Adipose tissue (tissue), 3 donors: Measurements from ENCODE around the gene TIMP2. TPM values are rescaled to one million over a fixed set of nuclear protein-coding genes. Genes with fewer than 3 reads are reported as not detected.
"Not testable (repeated sequence)": the region's sequence is repeated elsewhere in the genome, so short reads cannot be mapped to it uniquely, and the experiment has no call there.

Source experiments
- H3K27ac ChIP-seq: one replicate; pipeline ENCODE4 v1.5.1; 2013; ENCODE audit warnings: low read depth, low read length
- WGBS, 3 donors: extraction: QIAGEN DNeasy Blood & Tissue Kit; methylation state at CpG; one replicate each; pipeline ENCODE4 v1.1.7; 2013; 5-methylcytosine and 5-hydroxymethylcytosine counted together
- polyA plus RNA-seq, 3 donors: library from polyadenylated mRNA; stranded (reverse); fragments of 200-250 nt; gene quantifications; one replicate each; pipeline ENCODE4 v1.2.3, GENCODE V29; 2013
- donor health status: healthy with polysubstance abuse.
- donor health status: Bipolar disorder and iron deficiency.
- donor health status: healthy.

Gene TIMP2
- polyA plus RNA-seq, 3 donors: 37.2 to 127 (median 122) TPM

DNA sequence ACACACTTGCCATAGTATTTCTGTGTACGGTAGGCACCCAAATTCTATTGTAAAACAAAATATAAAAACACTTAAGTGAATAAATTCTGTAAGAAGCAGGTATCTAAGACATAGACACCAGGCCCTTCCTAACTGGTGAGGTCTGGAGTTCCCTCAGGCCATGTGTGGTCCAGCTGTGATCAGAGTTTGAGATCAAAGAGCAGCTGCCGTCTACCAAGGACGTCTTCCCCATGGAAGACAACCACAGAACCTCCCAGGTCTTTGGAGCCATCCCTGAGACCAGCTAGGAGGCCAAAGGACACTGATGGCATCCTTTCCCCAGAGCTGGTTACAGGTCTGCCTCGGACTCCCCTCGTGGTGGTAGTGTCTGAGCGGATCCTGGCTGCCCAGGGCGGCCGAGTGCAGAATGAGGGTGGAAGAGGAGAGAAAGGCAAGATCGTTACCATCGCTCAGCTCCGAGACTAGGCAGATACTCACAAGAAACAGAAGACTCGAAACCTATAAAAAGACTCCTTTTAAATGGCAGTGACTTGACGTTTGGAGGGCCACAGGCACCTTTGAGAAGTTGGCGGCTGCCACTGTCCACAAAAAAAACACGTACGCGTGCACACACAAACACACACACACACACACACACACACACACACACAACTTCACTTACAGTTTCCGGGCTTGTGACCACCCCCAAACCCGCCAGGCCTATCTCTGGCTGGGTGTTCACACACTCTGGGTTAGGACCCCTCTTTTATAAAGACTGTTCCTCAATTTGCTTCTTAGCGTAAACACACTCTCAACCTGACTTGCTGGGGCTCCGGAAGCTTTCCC lies 7.5 kb downstream of the TIMP2 start:
- 61 to 82% (median 65%) methylated on average over 21 of the region's 21 CpGs for WGBS, 3 donors
- no peak overlapping the region for H3K27ac ChIP-seq

DNA sequence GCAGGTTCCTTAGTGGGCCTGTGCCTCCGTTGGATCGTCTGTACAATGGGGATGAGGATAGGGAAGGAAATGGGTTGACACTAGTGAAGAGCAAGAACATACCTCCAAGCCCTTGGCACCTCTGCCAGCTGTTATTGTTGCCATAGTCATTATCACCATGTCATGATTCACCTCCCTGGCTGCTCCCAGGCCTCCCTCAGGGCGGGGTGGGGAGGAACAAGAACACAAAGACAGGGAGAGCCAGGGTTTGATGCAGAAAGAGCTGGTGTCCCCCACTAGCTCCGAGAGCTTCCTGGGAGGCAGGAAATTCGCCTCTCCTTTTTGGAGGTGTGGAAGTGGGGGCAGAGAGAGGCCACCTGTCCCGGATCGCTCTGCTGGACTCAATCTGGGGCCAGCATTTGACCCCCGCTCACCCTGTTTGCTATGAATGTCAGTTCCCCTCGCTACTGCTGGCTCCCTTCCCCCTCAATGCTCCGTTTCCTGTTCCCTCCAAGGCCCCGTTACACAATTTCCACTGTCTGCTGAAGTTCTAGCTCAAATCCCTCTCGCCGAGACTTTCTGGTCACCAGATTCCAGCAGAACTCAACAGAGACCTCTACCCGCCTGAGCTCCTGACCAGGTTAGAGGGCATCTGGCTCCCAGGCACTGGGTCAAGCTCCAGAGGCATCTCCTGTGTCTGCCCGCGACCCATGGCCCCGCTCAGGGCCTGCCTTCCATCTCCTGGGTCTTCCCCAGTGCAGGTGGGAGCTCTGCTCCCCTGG lies 9.1 kb downstream of the TIMP2 start:
- peak overlapping the region; percentile 86 for H3K27ac ChIP-seq
- WGBS, 3 donors: 20 to 81% (median 22%) methylated on average over 17 of the region's 17 CpGs

DNA sequence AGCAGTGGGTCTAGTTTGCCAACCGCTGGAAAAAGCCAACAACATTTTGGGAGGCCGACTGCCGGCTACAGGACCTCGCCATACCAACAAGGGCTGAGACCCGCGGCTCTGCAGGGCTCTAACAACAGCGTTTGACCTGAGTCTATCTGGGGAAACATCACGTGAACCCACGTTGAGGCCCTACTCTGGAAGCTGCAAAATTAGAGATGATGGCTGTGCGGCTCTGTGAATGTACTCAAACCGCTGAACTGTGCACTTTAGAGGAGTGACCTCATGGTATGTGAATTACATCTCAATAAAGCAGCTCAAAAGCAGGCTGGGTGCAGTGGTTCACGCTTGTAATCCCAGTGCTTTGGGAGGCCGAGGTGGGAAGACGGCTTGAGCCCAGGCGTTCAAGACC lies 12.1 kb downstream of the TIMP2 start:
- WGBS, 3 donors: 89 to 98% (median 92%) methylated on average over 15 of the region's 15 CpGs
- H3K27ac ChIP-seq: no peak overlapping the region

DNA sequence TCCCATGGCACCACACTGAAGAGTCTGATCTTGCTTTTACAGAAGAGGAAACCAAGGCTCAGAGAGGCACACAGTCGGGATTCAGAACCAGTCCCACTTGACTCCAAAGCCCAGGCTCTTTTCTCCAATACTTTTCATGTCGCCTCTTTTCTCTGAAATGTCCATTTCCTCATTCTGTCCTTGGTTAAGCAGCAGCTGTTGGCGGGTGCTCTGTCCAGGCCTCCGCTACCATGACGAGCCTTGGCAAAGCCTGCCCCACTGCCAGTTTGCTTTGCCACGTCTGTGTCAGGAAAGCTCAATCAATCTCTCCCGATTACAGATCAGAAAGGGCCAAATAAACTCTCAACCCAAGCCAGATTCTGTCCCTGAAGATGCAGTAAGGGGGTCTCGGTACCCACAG lies 13.1 kb downstream of the TIMP2 start:
- H3K27ac ChIP-seq: no peak overlapping the region
- 49 to 70% (median 67%) methylated on average over 8 of the region's 8 CpGs for WGBS, 3 donors

DNA sequence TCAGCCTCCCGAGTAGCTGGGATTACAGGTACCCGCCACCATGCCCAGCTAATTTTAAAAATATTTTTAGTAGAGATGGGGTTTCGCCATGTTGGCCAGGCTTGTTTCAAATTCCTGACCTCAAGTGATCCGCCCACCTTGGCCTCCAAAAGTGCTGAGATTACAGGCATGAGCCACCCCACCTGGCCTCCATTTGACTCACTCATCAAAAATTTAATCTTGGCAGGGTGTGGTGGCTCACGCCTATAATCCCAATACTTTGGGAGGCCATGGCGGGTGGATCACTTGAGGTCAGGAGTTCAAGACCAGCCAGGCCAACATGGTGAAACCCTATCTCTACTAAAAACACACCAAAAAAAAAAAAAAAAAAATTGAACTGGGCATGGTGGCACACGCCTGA lies 13.6 kb downstream of the TIMP2 start:
- H3K27ac ChIP-seq: not testable (repeated sequence)
- 84 to 90% (median 84%) methylated on average over 7 of the region's 7 CpGs for WGBS, 3 donors

DNA sequence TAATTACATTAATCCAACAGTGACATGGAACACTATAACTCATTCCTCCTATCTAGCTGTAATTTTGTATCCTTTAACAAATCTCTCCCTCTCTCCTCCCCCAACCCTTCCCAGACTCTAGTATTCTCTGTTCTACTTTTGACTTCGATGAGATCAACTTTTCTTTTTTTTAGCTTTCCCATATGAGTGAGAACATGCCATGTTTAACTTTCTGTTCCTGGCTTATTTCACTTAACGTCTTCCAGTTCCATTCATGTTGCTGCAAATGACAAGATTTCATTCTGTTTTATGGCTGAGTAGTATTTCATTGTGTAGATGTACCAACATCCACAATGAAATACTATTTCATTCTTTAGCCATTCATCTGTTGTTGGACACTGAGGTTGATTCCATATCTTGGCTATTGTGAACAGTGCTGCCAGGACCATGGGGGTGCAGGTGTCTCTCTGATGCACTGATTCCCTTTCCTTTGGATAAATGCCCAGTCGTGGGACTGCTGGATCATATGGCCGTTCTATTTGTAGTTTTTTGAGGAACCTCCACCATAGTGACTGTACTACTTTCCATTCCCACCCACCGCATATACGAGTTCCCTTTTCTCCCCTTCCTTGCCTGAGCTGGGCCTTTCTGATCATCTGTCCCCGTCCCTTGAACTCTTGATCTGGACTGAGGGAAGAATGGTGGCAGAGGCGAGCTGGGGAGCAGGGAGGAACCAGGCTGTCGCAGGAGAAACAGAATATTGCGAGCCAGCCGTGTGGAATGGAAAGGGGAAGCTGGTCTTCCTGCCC lies 14.5 kb downstream of the TIMP2 start:
- WGBS, 3 donors: 56 to 81% (median 57%) methylated on average over 11 of the region's 11 CpGs
- H3K27ac ChIP-seq: no peak overlapping the region

DNA sequence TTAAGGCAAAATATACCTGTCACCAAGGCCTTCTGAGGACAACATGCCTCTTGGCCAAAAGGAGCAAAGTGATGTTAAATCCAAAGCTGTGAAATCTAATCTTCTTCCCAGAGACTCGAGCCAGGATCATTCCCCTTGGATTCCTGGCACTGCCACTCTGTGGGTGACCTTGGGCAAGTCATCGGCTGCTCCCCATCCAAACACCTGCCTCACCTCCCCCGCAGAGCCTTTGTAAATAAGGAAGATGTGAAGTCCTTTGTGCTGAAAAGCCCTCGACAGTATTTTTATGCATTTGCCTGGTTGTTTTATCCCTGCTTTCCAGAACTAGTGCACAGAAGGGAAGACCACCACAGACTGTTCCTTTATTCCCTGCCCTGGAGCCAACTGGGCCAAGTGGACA lies 16.8 kb downstream of the TIMP2 start:
- WGBS, 3 donors: 20 to 67% (median 55%) methylated on average over 4 of the region's 4 CpGs
- H3K27ac ChIP-seq: no peak overlapping the region

DNA sequence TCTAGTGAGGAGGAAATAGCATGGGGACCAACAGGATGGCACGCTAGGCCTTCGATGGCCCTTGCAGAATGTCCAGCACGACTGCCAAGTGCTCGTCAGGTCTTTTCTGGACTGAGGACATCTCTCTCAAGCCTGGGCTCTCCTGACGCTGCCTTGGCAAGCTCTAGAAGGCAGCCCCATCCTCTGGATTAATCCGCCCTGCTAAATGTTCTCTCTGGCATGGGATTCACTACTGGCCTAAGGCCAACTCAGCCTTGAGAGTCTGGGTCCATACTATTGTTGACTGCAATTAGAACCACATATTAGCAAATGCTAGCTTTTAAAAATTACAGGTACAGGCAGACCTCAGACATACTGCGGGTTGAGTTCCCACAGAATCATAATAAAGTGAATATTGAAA lies 19.6 kb downstream of the TIMP2 start:
- 84 to 91% (median 90%) methylated on average over 7 of the region's 7 CpGs for WGBS, 3 donors
- H3K27ac ChIP-seq: no peak overlapping the region

DNA sequence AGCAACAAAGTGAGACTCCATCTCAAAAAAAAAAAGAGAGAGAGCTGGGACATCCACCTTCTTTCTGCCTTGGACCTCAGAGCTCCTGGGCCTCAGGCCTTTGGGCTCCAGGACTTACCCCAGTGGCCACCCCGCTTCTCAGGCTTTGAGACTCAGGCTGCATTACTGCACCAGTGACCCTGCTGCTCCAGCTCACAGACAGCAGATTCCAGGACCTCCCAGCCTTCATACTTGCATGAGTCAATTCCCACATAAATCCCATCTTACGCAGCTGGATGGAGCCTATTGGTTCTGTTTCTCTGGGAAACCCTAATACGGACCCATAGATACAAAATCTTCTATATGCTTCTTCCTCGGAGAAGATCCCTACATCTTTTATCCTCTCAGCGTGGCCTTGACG lies 20.1 kb downstream of the TIMP2 start:
- WGBS, 3 donors: 83 to 86% (median 85%) methylated on average over 6 of the region's 6 CpGs
- no peak overlapping the region for H3K27ac ChIP-seq

DNA sequence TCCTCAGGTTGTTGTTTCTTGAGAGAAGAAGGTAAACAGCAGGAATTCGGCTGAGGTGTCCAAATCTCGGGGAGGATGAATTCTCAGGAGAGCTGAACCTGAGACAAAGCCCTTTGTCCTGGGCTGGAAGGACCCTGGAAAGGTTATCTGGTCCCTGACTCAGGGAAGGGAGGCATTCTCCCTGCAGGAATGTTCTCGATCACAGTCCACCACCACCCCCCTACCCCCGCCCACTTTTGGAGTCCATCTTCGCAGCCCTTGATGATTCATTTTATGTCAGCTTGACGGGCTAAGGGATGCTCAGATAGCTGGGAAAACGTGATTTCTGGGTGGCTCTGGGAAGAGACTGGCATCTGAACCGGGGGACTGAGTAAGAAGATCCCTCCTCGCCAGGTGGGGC lies 20.8 kb downstream of the TIMP2 start:
- H3K27ac ChIP-seq: no peak overlapping the region
- 73 to 87% (median 79%) methylated on average over 9 of the region's 9 CpGs for WGBS, 3 donors

DNA sequence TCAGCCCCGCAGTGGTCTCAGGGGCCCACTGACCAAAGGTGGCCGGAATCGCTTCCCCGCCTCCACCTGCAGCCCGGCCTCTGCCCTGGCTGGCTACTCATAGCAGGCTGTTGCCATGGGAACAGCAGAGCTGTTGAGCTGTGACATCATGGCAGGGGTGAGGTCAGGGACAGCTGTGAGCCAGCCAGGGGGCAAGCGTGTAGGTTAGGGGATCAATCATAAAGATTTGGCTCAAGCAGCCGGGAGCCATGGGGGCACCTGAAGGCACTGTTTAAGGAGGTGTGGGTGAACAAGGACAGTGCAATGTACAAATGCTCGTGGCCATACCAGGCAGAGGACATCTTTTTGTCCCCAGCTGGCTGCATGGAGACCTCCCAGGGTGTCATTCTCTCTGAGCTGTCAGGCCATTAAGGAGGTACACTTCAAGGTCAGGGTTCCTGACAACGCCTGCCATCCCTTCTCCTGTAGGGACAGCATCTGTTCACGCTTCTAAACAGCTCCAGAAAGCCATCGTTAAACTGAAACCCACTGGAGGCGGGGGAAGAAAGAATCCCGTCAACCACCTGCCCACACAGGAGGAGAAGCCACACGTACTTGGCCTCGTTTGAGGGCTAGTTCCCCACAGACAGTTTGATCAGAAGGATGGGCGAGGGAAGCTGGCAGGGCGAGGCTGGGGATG lies 21.9 kb downstream of the TIMP2 start, which contains the start of gene CEP295NL:
Gene CEP295NL (minus strand): TSS at position 101 of the 679 bp plus-strand sequence. CDS start 1,373 bp downstream, outside the sequence.
- H3K27ac ChIP-seq: no peak within 1 kb of the TSS
- 72 to 78% (median 74%) methylated on average over 17 of the region's 17 CpGs for WGBS, 3 donors

DNA sequence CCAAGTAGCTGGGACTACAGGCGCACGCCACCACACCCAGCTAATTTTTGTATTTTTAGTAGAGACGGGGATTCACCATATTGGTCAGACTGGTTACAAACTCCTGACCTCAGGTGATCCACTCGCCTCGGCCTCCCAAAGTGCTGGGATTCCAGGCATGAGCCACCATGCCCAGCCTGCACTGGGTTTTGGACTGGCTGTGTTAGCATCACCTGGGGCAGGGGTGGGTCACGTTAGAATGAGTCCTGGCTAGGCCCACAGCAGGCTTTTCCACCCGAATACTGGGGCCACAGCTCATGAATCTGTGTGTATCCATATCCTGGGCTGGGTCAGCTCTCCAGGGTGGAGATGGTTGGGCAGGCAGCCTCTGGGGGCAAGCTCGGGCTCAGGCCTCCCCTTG lies 23.0 kb downstream of the TIMP2 start:
- H3K27ac ChIP-seq: not testable (repeated sequence)
- 92 to 96% (median 92%) methylated on average over 8 of the region's 8 CpGs for WGBS, 3 donors

DNA sequence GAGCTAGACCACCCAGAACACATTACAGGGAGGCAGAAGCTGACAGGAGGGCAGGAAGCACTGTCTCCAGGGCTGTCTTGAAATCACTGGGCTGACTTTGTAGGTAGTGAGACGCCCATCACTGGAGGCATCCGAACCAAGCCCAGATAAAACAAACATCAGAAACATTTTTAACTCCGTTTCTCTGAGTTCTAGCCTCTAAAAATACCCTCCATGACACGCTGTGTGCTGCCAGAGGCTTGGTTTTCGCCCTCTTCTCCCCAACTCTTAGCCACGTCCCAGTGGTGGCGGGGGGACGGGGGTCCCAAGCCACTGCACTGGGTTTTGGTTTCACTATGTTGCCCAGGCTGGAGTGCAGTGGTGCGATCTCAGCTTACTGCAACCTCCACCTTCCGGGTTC lies 23.4 kb downstream of the TIMP2 start:
- WGBS, 3 donors: 96% methylated on average over 10 of the region's 10 CpGs
- no peak overlapping the region for H3K27ac ChIP-seq

DNA sequence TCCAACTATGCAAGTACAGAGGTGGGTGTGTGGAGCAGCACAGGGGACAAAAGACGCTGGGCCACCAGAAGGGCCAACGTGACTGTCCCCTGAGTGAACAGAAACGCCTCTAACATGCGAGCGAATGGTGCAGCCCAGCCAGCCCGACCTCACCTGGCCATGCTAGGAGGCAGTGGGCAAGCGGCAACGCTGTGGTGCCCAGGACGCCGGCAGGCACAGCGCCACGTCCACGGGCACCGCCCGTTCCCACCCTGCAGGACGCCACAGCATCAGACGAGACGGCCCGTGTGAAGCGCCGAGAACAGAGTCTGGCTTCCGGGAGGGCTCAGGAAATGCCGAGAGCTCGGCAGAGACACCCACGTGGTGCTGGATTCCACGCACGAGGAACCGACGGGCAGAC lies 24.4 kb downstream of the TIMP2 start:
- no peak overlapping the region for H3K27ac ChIP-seq
- 85 to 92% (median 86%) methylated on average over 28 to 29 of the region's 29 CpGs for WGBS, 3 donors

DNA sequence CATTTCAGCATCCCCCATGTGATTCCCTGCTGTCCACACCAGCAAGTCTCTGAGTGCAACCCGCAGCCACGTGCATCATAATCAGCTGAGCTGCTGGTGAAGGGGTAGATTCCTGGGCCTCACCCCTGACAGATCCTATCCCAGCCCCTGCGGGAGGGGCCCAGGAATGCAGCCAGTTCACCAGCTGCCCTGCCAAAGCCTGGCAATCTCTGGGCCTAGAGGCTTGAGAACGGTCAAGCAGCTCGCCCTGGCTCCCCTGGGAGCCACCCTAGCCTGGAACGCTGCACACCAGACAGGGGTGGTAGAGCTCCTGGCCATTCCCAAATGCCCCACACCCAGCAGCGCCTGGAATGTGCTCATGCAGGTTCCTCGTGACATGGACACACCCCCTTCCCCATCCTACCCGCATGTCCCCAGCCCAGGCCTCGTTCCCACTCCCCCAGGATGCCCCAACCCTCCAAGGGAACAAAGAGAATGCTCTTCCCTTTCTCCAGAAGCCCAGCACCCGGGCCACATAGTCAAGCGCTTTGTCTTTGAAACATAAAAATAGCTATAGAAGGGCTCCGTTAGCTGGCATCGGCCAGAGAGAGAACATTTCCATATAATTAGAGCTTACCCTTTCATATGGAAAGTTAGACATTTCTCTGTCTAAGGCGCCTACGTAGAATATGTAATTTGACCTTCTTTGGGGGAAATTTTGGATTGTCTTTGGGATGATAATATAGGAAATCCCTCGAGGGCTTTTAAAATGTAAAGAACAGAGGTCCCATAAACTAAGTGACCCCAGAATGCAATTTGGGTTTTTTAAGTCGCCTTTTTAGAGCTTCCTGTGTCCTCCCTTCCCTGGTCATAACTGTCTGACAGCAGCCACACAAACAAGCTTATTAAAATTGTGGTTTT lies 25.6 kb downstream of the TIMP2 start:
- 60 to 66% (median 65%) methylated on average over 18 of the region's 18 CpGs for WGBS, 3 donors
- H3K27ac ChIP-seq: no peak overlapping the region

DNA sequence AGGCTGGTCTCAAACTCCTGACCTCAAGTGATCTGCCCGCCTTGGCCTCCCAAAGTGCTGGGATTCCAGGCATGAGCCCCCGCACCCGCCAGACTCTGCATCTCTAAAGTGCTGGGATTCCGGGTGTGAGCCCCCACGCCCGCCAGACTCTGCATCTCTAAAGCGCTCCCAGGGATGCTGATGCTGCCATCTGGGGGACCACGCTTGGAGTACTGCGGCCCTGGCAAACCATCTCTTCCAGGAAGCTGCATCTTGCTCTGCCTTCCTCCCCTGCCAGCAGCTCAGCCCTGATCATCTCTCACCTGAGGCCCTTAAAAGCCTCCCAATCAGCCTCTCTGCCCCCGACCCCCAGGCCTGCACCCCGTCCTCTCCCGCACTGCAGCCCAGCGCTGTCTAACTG lies 26.2 kb downstream of the TIMP2 start:
- H3K27ac ChIP-seq: no peak overlapping the region
- whole genome bisulfite sequencing, 3 donors: 89 to 91% (median 91%) methylated on average over 13 of the region's 13 CpGs

DNA sequence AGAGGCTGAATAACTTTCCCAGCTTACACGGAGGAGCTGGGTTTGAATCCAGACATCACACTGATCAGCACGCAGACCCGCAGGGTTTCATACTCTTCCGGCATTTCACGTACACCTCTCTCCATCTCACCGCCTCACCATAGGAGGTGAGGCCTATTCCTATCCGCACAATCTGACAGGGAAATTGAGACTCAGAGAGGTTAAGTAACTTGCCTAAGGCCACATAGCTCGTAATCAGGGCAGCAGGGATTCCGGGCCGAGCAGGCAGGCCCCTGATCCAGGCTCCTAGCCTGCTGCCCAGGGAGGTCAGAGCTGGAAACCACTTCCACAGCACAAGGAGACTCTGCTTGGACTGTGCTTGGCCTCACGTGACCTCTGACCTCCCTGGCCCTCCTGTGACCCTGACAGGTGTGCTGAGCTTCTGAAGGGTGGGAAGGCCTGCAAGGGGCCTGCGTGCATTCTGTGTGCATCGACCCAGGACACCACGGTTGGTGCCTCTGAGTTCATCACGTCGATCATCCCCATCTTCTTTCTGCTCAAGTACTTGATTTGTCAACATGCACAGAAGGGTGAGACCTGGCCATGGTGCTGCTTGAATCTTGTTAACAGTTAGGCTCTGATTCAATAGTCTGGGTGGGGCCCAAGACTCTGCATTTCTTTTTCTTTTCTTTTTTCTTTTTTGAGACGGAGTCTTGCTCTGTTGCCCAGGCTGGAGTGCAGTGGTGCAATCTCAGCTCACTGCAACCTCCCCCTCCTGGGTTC lies 26.9 kb downstream of the TIMP2 start:
- no peak overlapping the region for H3K27ac ChIP-seq
- whole genome bisulfite sequencing, 3 donors: 81 to 86% (median 82%) methylated on average over 17 of the region's 17 CpGs
